C4-2B (cell line): ENCODE measurements around the gene FLT1.

Experiments
- H3K27ac ChIP-seq: fragments of 450-650 bp; 2 replicates; pipeline ENCODE4 v1.5.1; 2017
- CTCF ChIP-seq: fragments of 450-650 bp; conservative IDR thresholded peaks from 2 replicates; pipeline ENCODE4 v1.5.1; 2017; ENCODE audit warnings: mild to moderate bottlenecking
- ZFX ChIP-seq: fragments of 450-650 bp; IDR thresholded peaks from 2 replicates; pipeline ENCODE4 v1.6.1; 2017

The FLT1 gene

DNA sequence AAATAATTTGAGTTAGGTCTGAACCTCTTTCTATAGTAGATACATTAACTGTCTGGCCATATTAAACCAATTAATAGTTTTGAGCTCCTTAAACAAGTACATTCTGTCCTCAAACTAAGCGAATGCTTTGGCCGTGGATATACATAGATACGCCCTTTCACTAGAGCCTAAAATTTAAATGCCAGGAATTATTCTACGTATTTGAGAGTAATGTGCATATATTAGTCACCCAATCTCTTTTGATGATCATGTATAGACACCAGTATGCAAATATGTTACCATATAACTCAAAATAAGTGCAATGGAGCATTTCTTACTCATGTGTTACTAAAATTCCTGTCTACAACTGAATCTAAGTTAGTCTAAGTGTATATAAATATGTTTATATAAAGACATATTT, 70.4 kb downstream of the FLT1 start:
- H3K27ac ChIP-seq, result no peak overlapping the region
- no peak for TF ChIP-seq CTCF
- TF ChIP-seq ZFX, result no peak

DNA sequence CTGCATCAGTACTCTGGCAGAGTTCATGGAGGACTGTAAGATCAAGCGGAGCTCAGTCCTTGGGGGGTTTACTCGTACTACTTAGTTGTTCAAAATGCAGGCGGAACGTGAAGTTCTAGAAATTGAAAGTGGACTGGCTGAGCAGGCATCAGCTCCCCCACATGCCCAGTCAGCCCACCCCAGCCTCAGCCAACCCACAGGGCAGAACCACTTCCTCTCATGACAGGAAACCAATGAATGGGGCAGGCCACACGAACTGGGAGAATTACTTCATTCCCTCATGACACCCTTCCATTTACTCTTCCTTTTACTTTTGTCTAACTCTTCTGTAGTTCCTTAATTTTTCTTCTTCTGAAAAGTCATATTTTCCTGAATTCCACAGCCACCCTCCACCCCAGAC, 71.9 kb downstream of the FLT1 start:
- H3K27ac ChIP-seq, result no peak overlapping the region
- no peak for TF ChIP-seq ZFX

DNA sequence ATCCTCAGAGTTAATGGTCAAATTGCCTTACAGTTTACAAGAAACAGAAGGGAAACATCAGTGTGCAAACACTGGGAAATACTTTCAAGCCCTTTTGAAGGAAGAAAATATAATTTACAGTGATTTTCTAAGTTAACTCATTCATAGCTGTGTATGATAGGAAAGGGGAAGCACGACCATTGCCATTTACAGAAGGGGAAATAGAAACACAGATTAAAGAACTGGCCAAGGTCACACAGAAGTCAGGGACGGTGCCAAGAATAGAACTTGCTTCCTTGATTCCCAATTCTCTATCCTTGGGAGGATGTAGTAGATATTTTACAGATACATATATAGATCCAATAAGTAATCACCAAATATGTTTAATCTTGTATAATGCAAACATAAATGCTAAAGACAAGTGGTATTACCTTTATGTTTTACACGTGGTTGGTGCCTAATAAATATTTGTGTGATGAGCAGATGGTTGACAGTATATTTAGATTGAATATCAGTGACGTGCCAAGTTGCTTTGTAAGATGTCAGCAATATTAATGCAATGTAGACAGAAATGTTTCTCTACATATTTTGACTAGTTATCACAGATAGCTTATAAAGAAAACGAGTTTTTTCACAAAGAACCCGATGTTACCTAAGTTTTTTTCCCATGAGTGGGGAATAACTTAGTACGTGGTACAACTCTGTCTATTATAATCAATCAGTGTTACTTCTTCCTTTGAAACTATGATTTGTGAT, 73.1 kb downstream of the FLT1 start:
- TF ChIP-seq ZFX (no peak), CTCF (no peak)
- no peak overlapping the region for H3K27ac ChIP-seq

GRCh38 chr13:28420704-28421103, 74.2 kb downstream of the FLT1 start:
- TF ChIP-seq ZFX, result no peak
- no peak for TF ChIP-seq CTCF
- H3K27ac ChIP-seq, result no peak overlapping the region

DNA sequence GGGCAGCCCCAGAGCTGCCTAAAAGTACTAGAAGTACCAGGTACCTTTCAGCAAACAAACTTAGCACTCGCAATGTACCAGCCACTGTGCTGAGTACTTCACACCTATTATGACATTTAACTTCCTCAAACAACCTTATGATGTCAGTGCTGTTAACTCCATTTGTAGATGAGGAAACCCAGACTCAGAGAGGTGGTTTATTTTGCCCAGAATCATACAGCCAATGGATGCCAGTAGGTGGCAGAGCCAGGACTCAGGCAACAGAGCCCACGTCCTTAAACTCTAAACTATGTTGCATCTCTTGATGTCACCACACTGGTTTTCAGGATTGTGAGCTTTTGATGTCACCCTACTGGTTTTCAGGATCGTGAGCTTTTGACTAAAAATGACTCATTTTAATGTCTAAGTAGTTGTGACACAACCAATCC, 78.9 kb downstream of the FLT1 start:
- TF ChIP-seq ZFX (no peak), CTCF (peak; percentile 42)
- H3K27ac ChIP-seq, result no peak overlapping the region

DNA sequence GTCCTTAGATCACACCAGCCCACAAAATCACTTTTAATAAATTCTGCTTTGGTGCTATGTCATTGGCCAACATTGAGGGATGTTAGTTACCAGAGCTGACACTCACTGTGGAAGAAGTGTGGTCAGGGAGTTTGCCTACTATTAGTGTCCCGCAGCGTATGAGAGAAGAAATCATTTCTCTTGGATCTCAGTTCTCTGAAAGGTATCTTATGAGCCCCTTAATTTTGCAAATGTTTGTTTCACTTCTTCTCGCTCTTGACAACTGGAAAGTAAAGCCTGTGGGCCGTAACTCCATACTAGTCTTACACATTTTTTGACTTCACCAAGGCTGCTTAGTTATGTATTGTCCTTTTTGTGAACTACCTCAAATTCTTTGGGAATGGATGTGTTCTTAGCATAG, 80.9 kb downstream of the FLT1 start:
- no peak overlapping the region for H3K27ac ChIP-seq
- TF ChIP-seq CTCF (no peak), ZFX (no peak)

- H3K27ac ChIP-seq, result peak overlapping the region; percentile 65
- TF ChIP-seq CTCF (no peak), ZFX (no peak)
Measured at GRCh38 chr13:28412981-28413380, 81.9 kb downstream of the FLT1 start.

DNA sequence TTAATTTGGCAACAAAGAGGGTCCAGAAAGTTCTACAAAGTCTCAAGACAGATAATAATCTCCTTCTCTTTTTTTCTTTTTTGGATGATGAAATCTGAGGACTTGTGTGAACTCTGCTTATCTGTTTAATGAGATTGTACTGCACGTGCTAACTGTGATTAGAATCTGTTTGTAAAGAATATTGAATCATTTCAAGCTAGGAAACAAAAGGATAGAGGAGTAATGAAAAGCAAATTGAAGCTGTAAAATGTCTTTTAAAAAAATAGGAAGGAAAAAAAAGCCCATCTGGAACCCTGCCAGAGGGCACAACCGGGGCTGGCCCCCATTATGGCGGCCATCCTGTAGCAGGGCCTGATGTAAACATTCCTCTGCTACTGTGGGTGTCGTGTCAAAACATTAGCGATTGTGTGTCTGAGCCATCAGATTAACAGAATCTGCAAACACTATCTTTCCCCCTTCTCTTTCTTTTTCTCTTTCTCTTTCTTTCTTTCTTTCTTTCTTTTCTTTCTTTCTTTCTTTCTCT, 83.0 kb downstream of the FLT1 start:
- TF ChIP-seq CTCF (no peak), ZFX (no peak)
- H3K27ac ChIP-seq, result peak overlapping the region; percentile 65
